HG03159 (cell line): ENCODE results near the gene ATF7.
"Not testable (repeated sequence)": the region's sequence is repeated elsewhere in the genome, so short reads cannot be mapped to it uniquely, and the experiment has no call there.

Source experiments
- ATAC-seq: cut with Tn5 transposase; IDR thresholded peaks from one replicate; pipeline ENCODE4 v1.9.1; 2021; ENCODE audit warnings: mild to moderate bottlenecking, moderate library complexity; ENCODE audit not compliant: unreplicated experiment

The ATF7 gene

DNA sequence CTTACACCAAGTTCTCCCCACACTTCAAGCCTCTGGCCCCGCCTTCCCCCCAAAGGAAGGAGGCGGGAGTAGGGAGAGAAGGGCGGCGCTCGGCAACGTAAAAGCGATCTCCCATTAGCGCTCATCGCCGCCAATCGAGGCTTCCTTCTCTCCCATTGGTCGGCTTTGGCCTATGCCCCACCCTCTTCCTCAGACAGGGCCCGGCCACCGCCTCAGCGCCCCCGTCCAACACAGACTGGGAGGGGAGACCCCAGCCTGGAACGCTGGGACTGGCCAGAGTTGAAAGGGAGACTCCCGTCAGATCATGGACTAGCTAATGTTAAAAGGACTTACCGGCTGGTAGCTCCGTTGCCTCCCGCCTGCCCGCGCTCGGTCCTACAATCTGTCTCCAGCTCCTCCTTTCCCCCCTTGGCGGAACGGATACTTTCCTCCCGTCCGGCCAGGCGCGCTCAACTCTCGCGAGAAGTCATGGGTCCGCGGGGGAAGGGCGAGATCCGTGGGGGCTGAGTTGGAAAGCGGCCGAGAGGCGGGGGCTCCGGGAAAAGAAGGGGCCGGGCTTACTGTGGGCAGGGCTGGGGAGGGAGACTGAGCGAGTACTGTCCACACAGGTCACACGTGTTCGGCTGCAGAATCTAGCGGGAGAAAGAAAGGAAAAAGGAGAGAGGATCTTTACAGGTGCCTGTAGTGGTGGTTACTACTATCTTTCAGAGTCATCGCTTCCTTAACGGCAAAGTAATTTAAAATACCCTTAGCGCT, at the start of gene ATF7:
ATF7 (minus strand) TSS at position 437 of the 756 bp plus-strand sequence. CDS start 25,382 bp downstream, outside the sequence.
- peak; percentile 96 for ATAC-seq

DNA sequence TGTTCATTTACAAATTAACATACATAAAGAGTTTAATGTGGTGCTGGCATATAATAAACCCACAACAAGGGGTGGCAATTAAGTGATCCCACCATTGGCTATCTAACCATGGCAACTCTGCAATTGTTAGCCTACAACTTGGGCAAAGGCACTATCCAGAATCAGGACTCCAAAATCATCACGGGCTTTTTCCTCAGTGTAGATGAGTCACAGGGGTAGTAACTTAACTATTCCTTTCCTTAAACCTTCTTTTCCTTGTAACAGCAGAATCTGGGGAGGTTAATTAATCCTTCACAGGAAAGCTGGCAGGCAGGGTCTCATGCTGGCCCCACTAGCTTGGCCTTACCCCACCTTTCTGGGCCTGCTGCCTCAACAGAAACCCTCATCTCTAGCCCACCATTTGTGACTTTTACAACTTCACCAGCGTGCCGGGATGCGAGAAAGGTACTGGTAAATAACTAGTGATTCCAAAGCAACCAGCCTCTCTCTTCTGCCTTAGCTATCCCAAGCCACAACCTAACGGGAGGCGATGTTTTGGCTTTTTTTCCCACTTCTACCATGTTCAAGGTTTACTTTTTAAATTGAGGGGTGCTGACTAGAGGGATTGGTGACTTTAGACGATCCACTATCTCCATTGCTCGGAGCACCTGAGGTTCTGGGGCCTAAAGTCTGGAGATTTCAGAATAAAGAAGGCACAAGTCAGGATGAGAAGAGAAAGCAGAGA, 49.0 kb upstream of the ATF7 start:
- ATAC-seq: no peak

DNA sequence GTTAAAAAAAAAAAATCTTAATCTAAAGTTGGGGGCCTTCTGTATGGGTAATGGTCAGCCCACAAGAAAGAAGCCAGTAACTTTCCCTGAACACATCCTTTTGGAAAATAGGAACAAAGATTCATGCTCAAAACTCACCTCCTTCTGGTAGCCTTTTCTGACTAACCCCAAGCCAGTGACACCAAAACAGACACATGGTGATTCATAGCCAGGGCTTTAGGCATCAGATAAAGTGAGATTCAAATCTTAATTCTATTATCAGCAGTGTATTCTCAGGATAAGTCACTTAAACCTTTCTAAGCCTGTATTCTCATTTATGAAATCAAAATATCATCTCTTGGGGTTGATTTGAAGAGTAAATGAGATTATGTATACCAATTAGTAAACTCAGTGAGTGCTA, 44.8 kb upstream of the ATF7 start:
- no peak for ATAC-seq

- ATAC-seq: no peak
Measured at GRCh38 chr12:53670308-53670707, 44.1 kb upstream of the ATF7 start.

DNA sequence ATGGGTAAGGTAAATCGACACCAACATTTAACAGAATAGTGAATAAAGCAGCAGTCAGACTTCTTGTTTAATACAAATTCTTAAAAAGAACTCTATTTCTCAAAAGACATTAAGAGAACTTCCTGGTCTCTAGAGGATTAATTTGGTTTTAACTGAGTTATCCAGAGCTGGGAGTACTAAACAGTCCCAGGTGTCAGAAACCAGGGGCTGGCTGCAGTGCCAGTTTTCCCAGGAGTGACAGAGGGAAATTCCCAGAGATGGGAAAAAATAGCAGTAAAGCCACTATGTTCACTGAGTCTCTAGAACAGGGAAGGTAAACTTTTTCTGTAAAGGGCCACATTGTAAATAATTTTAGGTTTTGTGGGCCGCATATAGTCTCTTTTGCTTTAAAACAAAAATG, 40.9 kb upstream of the ATF7 start:
- ATAC-seq: no peak

DNA sequence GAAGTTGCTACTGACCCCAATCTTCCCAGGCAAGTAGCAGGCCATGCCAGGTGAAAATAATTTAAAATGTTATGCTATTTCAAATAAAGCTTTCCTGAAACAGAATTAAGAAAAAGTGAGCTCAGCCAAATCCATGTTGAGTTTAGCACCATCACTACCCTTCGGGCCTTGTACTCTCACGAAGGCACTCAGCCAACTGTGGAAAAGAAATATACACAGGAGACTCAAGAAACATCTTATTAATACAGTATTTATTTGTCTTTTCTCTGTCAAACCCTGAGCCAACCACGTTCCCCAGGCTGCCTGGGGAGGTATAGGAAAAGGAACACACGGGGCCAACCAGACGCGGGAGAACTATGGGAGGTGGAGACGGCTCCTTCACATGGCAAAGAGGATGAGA, 38.8 kb upstream of the ATF7 start:
- no peak for ATAC-seq

DNA sequence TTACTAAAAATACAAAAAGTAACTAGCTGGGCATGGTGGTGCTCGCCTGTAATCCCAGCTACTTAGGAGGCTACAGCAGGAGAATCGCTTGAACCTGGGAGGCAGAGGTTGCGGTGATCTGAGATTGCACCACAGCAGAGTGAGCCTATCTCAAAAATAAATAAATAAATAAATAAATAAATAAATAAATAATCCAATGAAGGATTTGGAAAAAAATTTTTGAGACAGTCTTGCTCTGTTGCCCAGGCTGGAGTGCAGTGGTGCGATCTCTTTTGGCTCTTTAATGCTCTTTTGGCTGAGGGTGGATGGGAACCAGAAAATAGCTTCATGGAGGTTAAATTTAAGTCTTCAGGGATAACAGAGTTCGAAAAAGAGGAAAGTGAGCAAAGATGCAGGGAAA, 38.0 kb upstream of the ATF7 start:
- ATAC-seq: no peak

GRCh38 chr12:53660041-53660440, 33.9 kb upstream of the ATF7 start:
- ATAC-seq: no peak

- no peak for ATAC-seq
Measured at GRCh38 chr12:53659571-53659981, 33.4 kb upstream of the ATF7 start.

DNA sequence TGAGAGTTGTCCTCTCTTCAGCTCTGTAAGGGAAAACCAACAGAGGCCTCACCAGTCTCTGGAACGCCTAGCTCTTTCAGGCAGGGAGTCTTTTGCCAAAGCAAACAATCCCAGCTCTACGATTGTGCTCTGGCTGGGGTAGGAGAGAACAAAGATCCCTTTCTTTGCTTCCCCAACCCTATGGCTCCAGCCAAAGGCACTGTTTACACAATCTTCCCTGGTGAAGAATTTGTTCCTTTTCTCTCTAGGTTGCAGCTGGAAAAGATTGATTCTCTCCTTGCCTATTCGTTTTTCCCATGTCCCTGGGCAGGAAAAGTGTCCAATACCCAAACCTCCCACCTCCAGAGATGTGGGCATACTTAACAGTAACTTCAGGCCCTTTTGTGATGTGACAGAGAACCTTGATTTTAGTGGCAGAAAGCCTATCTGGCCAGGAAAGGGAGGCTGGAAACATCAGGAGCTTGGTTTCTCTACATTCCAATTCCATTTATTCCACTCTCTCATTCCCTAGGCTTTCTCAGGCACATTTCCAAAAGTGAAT, 32.9 kb upstream of the ATF7 start:
- ATAC-seq: no peak

GRCh38 chr12:53657041-53657440, 30.9 kb upstream of the ATF7 start:
- ATAC-seq: no peak

- ATAC-seq: no peak
Measured at GRCh38 chr12:53653595-53653994, 27.4 kb upstream of the ATF7 start.

- no peak for ATAC-seq
Measured at GRCh38 chr12:53652366-53652765, 26.2 kb upstream of the ATF7 start.

- no peak for ATAC-seq
Measured at GRCh38 chr12:53651737-53652136, 25.6 kb upstream of the ATF7 start.

DNA sequence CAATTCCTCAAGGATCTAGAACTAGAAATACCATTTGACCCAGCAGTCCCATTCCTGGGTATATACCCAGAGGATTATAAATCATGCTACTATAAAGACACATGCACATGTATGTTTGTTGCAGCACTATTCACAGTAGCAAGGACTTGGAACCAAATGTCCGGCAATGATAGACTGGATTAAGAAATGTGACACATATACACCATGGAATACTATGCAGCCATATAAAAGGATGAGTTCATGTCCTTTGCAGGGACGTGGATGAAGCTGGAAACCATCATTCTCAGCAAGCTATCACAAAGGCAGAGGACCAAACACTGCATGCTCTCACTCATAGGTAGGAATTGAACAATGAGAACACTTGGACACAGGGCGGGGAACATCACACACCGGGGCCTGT, 20.1 kb upstream of the ATF7 start:
- not testable (repeated sequence) for ATAC-seq

DNA sequence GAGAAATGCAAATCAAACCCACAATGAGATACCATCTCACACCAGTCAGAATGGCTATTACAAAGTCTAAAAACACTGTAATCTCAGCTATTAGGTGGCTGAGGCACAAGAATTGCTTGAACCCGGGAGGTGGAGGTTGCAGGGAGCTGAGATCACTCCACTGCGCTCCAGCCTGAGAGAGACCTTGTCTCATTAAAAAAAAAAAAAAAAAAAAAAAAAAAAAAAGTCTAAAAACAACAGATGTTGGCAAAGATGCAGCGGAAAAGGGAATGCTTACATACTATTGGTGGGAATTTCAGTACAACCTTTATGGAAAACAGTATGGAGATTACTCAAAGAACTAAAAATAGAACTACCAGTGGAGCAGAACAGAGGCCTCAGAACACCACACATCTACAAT, 19.0 kb upstream of the ATF7 start:
- no peak for ATAC-seq

DNA sequence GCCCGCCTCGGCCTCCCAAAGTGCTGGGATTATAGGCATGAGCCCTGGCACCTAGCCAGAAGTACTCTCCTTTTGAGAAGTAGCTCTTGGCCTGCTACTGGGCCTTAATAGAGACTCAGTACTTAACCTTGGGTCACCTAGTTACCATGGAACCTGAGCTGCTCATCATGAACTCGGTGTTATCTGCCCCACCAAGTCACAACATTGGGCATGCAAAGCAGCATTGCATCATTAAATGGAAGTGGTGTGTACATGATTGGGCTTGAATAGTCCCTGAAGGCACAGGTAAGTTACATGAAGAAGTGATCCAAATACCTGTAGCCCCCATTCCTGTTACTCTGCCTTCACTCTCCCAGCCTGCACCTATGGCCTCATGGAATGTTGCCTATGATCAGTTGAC, 18.0 kb upstream of the ATF7 start:
- no peak for ATAC-seq

DNA sequence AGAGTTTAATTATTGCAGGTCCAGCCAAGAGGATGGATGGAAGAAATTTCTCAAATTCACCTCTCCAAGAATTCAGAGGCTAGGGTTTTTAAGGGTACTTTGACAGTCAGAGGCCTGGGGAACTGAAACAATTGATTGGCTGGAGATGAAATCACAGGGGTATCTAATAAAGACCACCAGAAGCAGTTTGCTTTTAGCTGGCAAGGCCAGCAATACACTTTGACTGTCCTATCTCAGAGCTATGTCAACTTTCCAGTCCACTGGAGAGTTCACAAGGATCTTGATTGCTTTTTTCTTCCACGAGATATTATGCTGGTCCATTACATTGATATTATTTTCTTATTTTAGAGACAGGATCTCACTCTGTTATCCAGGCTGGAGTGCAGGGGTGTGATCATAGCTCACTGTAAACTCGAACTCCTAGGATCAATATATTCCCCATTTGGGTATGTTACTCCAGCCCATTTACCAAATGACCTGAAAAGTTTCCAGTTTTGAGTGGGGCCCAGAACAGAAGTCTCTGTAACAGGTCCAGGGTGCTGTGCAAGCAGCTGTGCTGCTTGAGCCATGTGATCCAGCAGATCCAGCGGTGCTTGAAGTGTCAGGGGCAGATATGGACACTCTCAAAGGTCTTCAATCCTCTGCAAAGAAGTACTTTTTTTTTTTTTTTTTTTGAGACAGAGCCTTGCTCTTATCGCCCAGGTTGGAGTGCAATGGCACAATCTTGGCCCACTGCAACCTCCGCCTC, 17.2 kb upstream of the ATF7 start:
- ATAC-seq: no peak

GRCh38 chr12:53638057-53638456, 11.9 kb upstream of the ATF7 start:
- ATAC-seq: no peak

DNA sequence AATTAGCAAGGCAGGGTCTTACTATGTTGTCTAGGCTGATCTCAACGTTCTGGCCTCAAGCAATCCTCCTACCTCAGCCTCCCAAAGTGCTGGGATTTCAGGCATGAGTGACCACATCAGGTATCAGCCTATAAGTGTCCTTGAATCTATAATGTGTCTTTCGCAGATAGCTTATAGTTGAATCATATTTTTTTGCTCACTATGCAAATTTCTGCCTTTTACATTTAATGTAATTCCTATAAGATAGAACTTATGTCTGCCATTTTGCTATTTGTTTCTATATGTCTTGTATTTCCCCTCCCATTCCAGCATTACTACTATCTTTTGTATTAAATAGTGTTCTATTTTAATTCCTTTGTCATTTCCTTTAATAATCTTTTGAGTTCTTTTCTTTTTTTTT, 10.5 kb upstream of the ATF7 start:
- ATAC-seq: no peak

GRCh38 chr12:53635708-53636107, 9.5 kb upstream of the ATF7 start:
- not testable (repeated sequence) for ATAC-seq
